ENCODE measurements around the gene DOCK11. TPM values are rescaled to one million over a fixed set of nuclear protein-coding genes. Genes with fewer than 3 reads are reported as not detected.

DOCK11 gene
- polyA plus RNA-seq, 1 of the 3 experiments (the other 2 are of a cell fraction): 34.8 TPM

GRCh38 chrX:118493016-118493415, 2.6 kb upstream of the DOCK11 start (continued):
- TF ChIP-seq GABPA (IDR thresholded peaks at IDR 0.05; ENCODE audit: low read depth): no peak

GRCh38 chrX:118493653-118494297, 1.8 kb upstream of the DOCK11 start:
- TF ChIP-seq RFX5 (IDR thresholded peaks at IDR 0.05; ENCODE audit: low read length) (no peak), MEF2A (IDR thresholded peaks at IDR 0.05; ENCODE audit: borderline replicate concordance, low read depth) (no peak), TCF12 (IDR thresholded peaks at IDR 0.05) (no peak), SMC3 (IDR thresholded peaks at IDR 0.05; ENCODE audit: low read depth, low read length) (no peak), PBX3 (IDR thresholded peaks at IDR 0.05) (no peak), IRF3 (IDR thresholded peaks at IDR 0.05; ENCODE audit: low read depth, low read length) (no peak), REST (IDR thresholded peaks at IDR 0.05; ENCODE audit: low read depth, low read length) (no peak), NRF1 (IDR thresholded peaks at IDR 0.05; ENCODE audit: low read depth, low read length) (no peak), EZH2phosphoT487 (IDR thresholded peaks at IDR 0.05; ENCODE audit: borderline replicate concordance, low read depth) (no peak), TAF1 (IDR thresholded peaks at IDR 0.05; ENCODE audit: borderline replicate concordance, low read depth, low read length) (no peak), ZBTB33 (IDR thresholded peaks at IDR 0.05; ENCODE audit: borderline replicate concordance, low read depth) (no peak), FOSL2 (IDR thresholded peaks at IDR 0.05; ENCODE audit: borderline replicate concordance, low read depth) (no peak), ELF1 (IDR thresholded peaks at IDR 0.05) (no peak), CHD2 (IDR thresholded peaks at IDR 0.05; ENCODE audit: low read length, partially characterized antibody) (no peak), FOXJ3 (CRISPR knock-in tag; IDR thresholded peaks at IDR 0.05) (no peak), EP300 (IDR thresholded peaks at IDR 0.05; ENCODE audit: borderline replicate concordance in 1 of 2, low read depth in 1 of 2, low read length in 1 of 2) (no peak), YY1 (IDR thresholded peaks at IDR 0.05; ENCODE audit: low read depth) (no peak), MXI1 (IDR thresholded peaks at IDR 0.05; ENCODE audit: low read depth, low read length) (no peak)
- Histone ChIP-seq H3K27me3 (ENCODE audit: insufficient read depth) (peaks cover 6% of the 10 kb centered on the region; the same call in 1 of the 2 replicates), H2AFZ (ENCODE audit: low read depth) (no peak overlapping the region), H4K20me1 (ENCODE audit: insufficient read depth) (no peaks in the 10 kb centered on the region), H3K4me2 (no peak overlapping the region), H3K27ac (ENCODE audit: low read depth in 2 of 2, low read length in 1 of 2) (no peak overlapping the region), H3K79me2 (ENCODE audit: insufficient read depth) (peaks cover 22% of the 10 kb centered on the region; the same call in 1 of the 2 replicates), H3K4me3 (ENCODE audit: low read depth in 2 of 2, low read length in 1 of 2) (no peak overlapping the region), H3K9me3 (no peaks in the 10 kb centered on the region), H3F3A (replicated peaks; ENCODE audit: insufficient read depth) (peaks cover 4% of the 10 kb centered on the region), H3K9ac (no peak overlapping the region), H3K36me3 (replicated peaks in 1 of 2; ENCODE audit: control insufficient read depth in 1 of 2, insufficient read depth in 2 of 2, low read length in 1 of 2) (no peaks in the 10 kb centered on the region), H3K9me2 (no peaks in the 10 kb centered on the region), H3K4me1 (ENCODE audit: control insufficient read depth in 1 of 2, insufficient read depth in 2 of 2, low read depth in 1 of 2, low read length in 1 of 2) (peaks cover 0 to 4% of the 10 kb centered on the region in 2 experiments; a peak in 1 of 4 replicates)
- ChIA-PET CTCF (interaction anchor here (4.3 kb wide), 1 partner anchor 107 kb away, joined by 13 read pairs; no protein-coding TSS in a partner anchor), POLR2A (no interaction called here)
- DNase-seq: no peak
- WGBS (ENCODE audit: low lambda C conversion rate): 48% methylated on average over 3 of the region's 3 CpGs
